Stimulated activated CD4-positive, alpha-beta T cell treated with anti-CD3 and anti-CD28 coated beads, TNF-alpha, amount 100 ng/mL, for 24 hours (primary cell): ENCODE data around the gene SAPCD1.
"Not testable (repeated sequence)": the region's sequence is repeated elsewhere in the genome, so short reads cannot be mapped to it uniquely, and the experiment has no call there.

Experiments used
- DNase-seq, 3 experiments: peaks; one replicate each; pipeline ENCODE4 v3.0.0-alpha.2; 2020; ENCODE audit warnings: low read depth in 3 of 3

Gene SAPCD1

GRCh38 chr6:31799781-31800180 lies 37.3 kb downstream of the SAPCD1 start:
- DNase-seq: no peak

GRCh38 chr6:31801031-31801927 lies 38.8 kb downstream of the SAPCD1 start:
- not testable (repeated sequence) for DNase-seq

GRCh38 chr6:31805939-31806469 lies 43.5 kb downstream of the SAPCD1 start:
- no peak for DNase-seq

GRCh38 chr6:31806470-31807272 lies 44.2 kb downstream of the SAPCD1 start, which contains the start of gene LSM2:
Gene LSM2 (minus strand): TSS chr6:31806966. CDS start chr6:31806757, 209 bp downstream.
- DNase-seq: peak; percentile 93 to 97 (median 96)

GRCh38 chr6:31808599-31808998 lies 46.1 kb downstream of the SAPCD1 start:
- DNase-seq: not testable (repeated sequence)

- DNase-seq: no peak
These were observed 49.2 kb downstream of the SAPCD1 start for GRCh38 chr6:31811645-31812044.

- DNase-seq: no peak
These were observed 51.0 kb downstream of the SAPCD1 start for GRCh38 chr6:31813465-31813849.
